Effector memory CD4-positive, alpha-beta T cell (primary cell): ENCODE results near the gene AP5S1.

ENCODE experiments used
- DNase-seq, 3 donors: peaks; one replicate each; pipeline ENCODE4 v3.0.0-alpha.2; 2020
- H3K27ac ChIP-seq: 2 replicates; pipeline ENCODE4 v1.7.0; 2013; ENCODE audit warnings: mild to moderate bottlenecking, low read length, moderate library complexity; ENCODE audit not compliant: insufficient read depth, poor library complexity, severe bottlenecking
- H3K27me3 ChIP-seq: replicated peaks from 2 replicates; pipeline ENCODE4 v1.7.0; 2013; ENCODE audit warnings: mild to moderate bottlenecking, low read length; ENCODE audit not compliant: insufficient read depth, control insufficient read depth, poor library complexity, severe bottlenecking
- H3K36me3 ChIP-seq: 2 replicates; pipeline ENCODE4 v1.7.0; 2013; ENCODE audit warnings: mild to moderate bottlenecking, low read length, moderate library complexity; ENCODE audit not compliant: control insufficient read depth, insufficient read depth
- H3K4me1 ChIP-seq: 2 replicates; pipeline ENCODE4 v1.7.0; 2013; ENCODE audit warnings: low read length, mild to moderate bottlenecking; ENCODE audit not compliant: control insufficient read depth, insufficient read depth, poor library complexity, severe bottlenecking
- H3K4me3 ChIP-seq: 2 replicates; pipeline ENCODE4 v1.7.0; 2013; ENCODE audit warnings: low read length, low read depth, mild to moderate bottlenecking; ENCODE audit not compliant: insufficient read depth, poor library complexity, severe bottlenecking
- H3K9me3 ChIP-seq: 2 replicates; pipeline ENCODE4 v1.7.0; 2013; ENCODE audit warnings: mild to moderate bottlenecking, low read length, moderate library complexity; ENCODE audit not compliant: control insufficient read depth
- total RNA-seq, 3 donors: gene quantifications; one replicate each; lab custom pipeline; 2026; lab: John Stamatoyannopoulos, UW

AP5S1 gene
- 10.5 to 15.1 (median 12.5) reads per million in 3 donors for total RNA-seq

- Histone ChIP-seq H3K36me3 (peaks cover 21% of the 10 kb centered on the region), H3K4me3 (peak within 1 kb of the TSS; percentile 73), H3K27ac (peak within 1 kb of the TSS; percentile 98), H3K9me3 (no peaks in the 10 kb centered on the region), H3K27me3 (no peaks in the 10 kb centered on the region), H3K4me1 (peaks cover 29% of the 10 kb centered on the region)
- peak; percentile 85 to 92 (median 86) for DNase-seq
These were observed at the start of gene AP5S1 for GRCh38 chr20:3820048-3820900. TSS of gene AP5S1 (plus strand) at chr20:3820547. CDS start at chr20:3822118, 1,571 bp downstream.

GRCh38 chr20:3771552-3772058 is 48.7 kb upstream of the AP5S1 start:
- Histone ChIP-seq H3K36me3 (no peaks in the 10 kb centered on the region), H3K4me1 (peaks cover 23% of the 10 kb centered on the region), H3K9me3 (no peaks in the 10 kb centered on the region), H3K27ac (no peak overlapping the region), H3K4me3 (no peak overlapping the region), H3K27me3 (no peaks in the 10 kb centered on the region)
- no peak for DNase-seq

- Histone ChIP-seq H3K27ac (no peak overlapping the region), H3K4me3 (no peak overlapping the region), H3K27me3 (no peaks in the 10 kb centered on the region), H3K9me3 (no peaks in the 10 kb centered on the region), H3K4me1 (peaks cover 19% of the 10 kb centered on the region), H3K36me3 (no peaks in the 10 kb centered on the region)
- no peak for DNase-seq
These were observed 44.8 kb upstream of the AP5S1 start for GRCh38 chr20:3775457-3776108.

DNA sequence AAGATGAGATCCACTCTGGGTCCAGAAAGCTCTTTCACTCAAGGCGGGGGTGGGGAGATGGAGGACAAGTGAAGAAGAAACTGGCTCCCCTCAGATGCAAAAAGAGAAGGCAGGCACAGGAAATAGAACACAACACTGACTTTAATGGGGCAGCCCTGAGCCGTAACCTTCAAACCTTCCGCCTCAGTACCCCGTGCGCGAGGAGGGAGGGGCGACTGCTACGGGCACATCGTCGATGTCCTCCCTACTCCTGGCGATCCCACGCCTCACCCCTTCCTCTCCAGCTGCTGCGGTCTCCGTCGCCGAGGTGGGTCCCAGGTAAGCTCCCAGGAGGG is 43.0 kb upstream of the AP5S1 start:
- DNase-seq, result no peak
- Histone ChIP-seq H3K27ac (no peak overlapping the region), H3K9me3 (no peaks in the 10 kb centered on the region)

DNA sequence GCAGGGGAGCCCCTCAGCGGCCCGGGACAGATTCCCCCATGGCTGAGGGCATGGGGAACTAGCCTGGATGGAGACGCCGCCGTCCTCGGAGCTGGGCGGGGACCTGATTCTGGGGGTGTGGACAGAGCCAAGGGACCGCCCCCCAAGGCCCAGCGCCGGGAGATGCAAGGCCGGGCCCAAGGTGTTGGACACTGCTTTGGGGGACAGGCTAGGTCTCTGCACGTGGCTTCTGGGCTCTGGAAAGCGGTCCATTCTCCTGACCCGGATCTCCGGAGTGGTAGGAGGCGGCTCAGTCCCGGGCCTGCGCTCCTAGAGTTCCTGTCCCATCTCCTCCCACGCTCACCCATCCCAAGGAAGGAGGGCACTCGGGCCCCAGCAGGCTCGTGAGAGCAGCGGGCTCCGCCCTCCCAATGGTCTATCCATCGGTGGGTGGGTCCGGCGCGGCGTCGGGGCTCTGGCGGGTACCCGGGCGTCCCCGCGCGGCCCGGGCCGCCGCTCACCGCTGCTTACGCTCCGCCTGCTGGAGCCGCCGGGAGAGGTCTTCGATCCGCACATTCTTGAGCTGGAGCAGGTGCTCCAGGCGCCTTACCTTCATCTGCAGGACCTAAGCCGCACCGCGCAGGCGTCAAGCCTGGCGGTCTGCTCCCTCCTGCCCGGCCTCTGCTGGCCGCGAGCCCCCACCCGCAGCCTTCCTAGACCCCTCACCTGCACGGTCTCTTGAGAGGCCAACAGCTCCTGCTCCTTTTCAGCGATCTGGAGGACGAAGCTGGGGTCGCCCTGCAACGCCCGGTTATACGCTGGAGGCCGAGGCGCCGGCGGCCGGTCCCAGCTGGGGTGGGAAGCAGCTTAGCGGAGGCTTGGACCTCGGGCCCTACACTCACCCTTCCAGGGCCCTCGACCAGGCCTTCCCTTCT is 42.4 kb upstream of the AP5S1 start:
- H3K4me1 ChIP-seq, result peaks cover 21% of the 10 kb centered on the region
- no peak overlapping the region for H3K27ac ChIP-seq
- H3K4me3 ChIP-seq, result peak overlapping the region; percentile 56
- H3K9me3 ChIP-seq, result no peaks in the 10 kb centered on the region
- DNase-seq, result peak in 1 of 3 donors; percentile 36
- H3K27me3 ChIP-seq, result no peaks in the 10 kb centered on the region
- H3K36me3 ChIP-seq, result no peaks in the 10 kb centered on the region

More for the DNA sequence above, 43.0 kb upstream of the AP5S1 start:
- Histone ChIP-seq H3K4me1 (peaks cover 21% of the 10 kb centered on the region), H3K4me3 (peak overlapping the region; percentile 56), H3K36me3 (no peaks in the 10 kb centered on the region), H3K27me3 (no peaks in the 10 kb centered on the region)

GRCh38 chr20:3778976-3779375 is 41.4 kb upstream of the AP5S1 start:
- H3K4me3 ChIP-seq, result no peak overlapping the region
- H3K4me1 ChIP-seq, result peaks cover 21% of the 10 kb centered on the region
- no peaks in the 10 kb centered on the region for H3K27me3 ChIP-seq
- H3K36me3 ChIP-seq, result no peaks in the 10 kb centered on the region
- no peak overlapping the region for H3K27ac ChIP-seq
- H3K9me3 ChIP-seq, result no peaks in the 10 kb centered on the region
- DNase-seq, result no peak

- Histone ChIP-seq H3K4me3 (peak within 1 kb of the TSS; percentile 33), H3K36me3 (no peaks in the 10 kb centered on the region), H3K4me1 (peaks cover 21% of the 10 kb centered on the region), H3K9me3 (no peaks in the 10 kb centered on the region), H3K27me3 (no peaks in the 10 kb centered on the region), H3K27ac (no peak within 1 kb of the TSS)
- DNase-seq, result peak in 2 of 3 donors; percentile 32 to 44
These were observed 39.0 kb upstream of the AP5S1 start, which contains the start of gene SPEF1 for GRCh38 chr20:3781153-3781910. TSS of gene SPEF1 (minus strand) at chr20:3781448. CDS start at chr20:3781287, 161 bp downstream.

- no peaks in the 10 kb centered on the region for H3K9me3 ChIP-seq
- H3K27ac ChIP-seq, result no peak overlapping the region
- peaks cover 22% of the 10 kb centered on the region for H3K4me1 ChIP-seq
- H3K36me3 ChIP-seq, result no peaks in the 10 kb centered on the region
- no peak for DNase-seq
- H3K4me3 ChIP-seq, result no peak overlapping the region
- H3K27me3 ChIP-seq, result no peaks in the 10 kb centered on the region
These were observed 37.8 kb upstream of the AP5S1 start for GRCh38 chr20:3782597-3782996.

GRCh38 chr20:3783068-3783489 is 37.3 kb upstream of the AP5S1 start:
- no peaks in the 10 kb centered on the region for H3K9me3 ChIP-seq
- H3K4me3 ChIP-seq, result no peak overlapping the region
- no peak for DNase-seq
- no peaks in the 10 kb centered on the region for H3K36me3 ChIP-seq
- H3K27ac ChIP-seq, result no peak overlapping the region
- H3K4me1 ChIP-seq, result peaks cover 18% of the 10 kb centered on the region
- no peaks in the 10 kb centered on the region for H3K27me3 ChIP-seq
